A673 (cell line): ENCODE data around the gene FAM174B.

ENCODE experiments used
- EZH2 ChIP-seq: fragments of 200-600 bp; sonication (generic); IDR thresholded peaks from 2 replicates; pipeline ENCODE4 v1.6.1; 2017; ENCODE audit warnings: borderline replicate concordance, low read depth, mild to moderate bottlenecking, mixed read lengths, antibody characterized with exemption, low read length; ENCODE audit not compliant: poor library complexity, severe bottlenecking
- TF ChIP-seq, protein P1 (sequence below): fragments of 300-800, 200-600 bp; sonication (generic); conservative IDR thresholded peaks from 2 replicates; pipeline ENCODE4 v1.5.1; 2017; ENCODE audit warnings: low read depth, mild to moderate bottlenecking, antibody characterized with exemption, low read length, moderate library complexity, mixed read lengths

DNA sequence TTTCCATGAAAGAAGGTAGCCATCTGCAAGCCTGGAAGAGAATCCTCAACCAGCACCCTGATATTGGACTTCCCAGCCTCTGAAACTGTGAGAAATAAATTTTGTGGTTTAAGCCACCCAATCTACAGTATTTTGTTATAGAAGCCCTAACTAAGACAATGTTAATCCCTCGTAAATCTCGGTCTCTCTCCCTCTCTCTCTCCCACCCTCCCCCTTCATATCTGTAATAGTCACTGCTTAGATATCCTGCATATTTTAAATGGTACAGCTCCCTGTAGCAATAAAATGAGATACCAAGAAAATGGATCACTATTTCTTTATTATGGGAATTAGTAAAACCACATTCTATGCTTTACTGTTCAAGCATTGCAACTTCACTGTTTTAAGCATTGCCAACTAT lies 21.0 kb upstream of the FAM174B start:
- TF ChIP-seq, protein P1, sequence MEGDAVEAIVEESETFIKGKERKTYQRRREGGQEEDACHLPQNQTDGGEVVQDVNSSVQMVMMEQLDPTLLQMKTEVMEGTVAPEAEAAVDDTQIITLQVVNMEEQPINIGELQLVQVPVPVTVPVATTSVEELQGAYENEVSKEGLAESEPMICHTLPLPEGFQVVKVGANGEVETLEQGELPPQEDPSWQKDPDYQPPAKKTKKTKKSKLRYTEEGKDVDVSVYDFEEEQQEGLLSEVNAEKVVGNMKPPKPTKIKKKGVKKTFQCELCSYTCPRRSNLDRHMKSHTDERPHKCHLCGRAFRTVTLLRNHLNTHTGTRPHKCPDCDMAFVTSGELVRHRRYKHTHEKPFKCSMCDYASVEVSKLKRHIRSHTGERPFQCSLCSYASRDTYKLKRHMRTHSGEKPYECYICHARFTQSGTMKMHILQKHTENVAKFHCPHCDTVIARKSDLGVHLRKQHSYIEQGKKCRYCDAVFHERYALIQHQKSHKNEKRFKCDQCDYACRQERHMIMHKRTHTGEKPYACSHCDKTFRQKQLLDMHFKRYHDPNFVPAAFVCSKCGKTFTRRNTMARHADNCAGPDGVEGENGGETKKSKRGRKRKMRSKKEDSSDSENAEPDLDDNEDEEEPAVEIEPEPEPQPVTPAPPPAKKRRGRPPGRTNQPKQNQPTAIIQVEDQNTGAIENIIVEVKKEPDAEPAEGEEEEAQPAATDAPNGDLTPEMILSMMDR = no peak
- no peak for TF ChIP-seq EZH2
